OCI-LY3 (cell line): Measurements from ENCODE around the gene LGALS4.

ENCODE experiments used
- CTCF ChIP-seq: fragments of 200-600, 300-600 bp; sonication (generic); IDR thresholded peaks from 2 replicates; pipeline ENCODE4 v1.5.1; 2014; ENCODE audit warnings: antibody characterized with exemption, low read length, low read depth
- EZH2phosphoT487 ChIP-seq: fragments of 200-600 bp; shearing (Covaris generic); IDR thresholded peaks from 2 replicates; pipeline ENCODE4 v1.6.1; 2018; ENCODE audit warnings: antibody characterized with exemption, mixed run types, low read depth

GRCh38 chr19:38849860-38850435, 37.2 kb upstream of the LGALS4 start, which contains the start of gene HNRNPL:
- peak; percentile 38 for TF ChIP-seq CTCF
- no peak for TF ChIP-seq EZH2phosphoT487
